ENCODE data around the gene SPG11.

The SPG11 gene

DNA sequence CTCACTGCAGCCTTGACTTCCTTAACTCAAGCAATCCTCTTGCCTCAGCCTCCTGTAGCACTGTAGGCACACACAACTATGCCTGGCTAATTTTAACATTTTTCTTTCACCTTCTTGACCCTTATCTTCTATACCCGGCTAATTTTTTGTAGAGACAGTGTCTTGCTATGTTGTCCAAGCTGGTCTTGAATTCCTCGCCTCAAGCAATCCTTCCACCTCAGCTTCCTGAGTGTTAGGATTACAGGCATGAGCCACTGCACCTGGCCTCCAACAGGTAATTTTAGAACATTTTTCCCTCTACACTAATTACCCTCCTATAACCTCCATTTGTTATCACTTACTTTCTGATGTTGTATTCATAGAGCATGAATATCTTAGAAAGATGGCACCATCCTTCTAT is 60.3 kb downstream of the SPG11 start:
- no peak overlapping the region for H3K9ac ChIP-seq (ENCODE audit: low read depth, low read length)
- no peak overlapping the region for H3K4me2 ChIP-seq (ENCODE audit: insufficient read depth, low read length)
- H3K27me3 ChIP-seq (ENCODE audit: insufficient read depth, low read length, poor library complexity), result no peaks in the 10 kb centered on the region
- no peak overlapping the region for H2AFZ ChIP-seq (ENCODE audit: low read depth, low read length)
- H3K9me3 ChIP-seq (ENCODE audit: insufficient read depth, low read length, severe bottlenecking), result no peaks in the 10 kb centered on the region
- no peaks in the 10 kb centered on the region for H3K79me2 ChIP-seq (ENCODE audit: insufficient read depth, low read length)
- no peak overlapping the region for H3K4me3 ChIP-seq (ENCODE audit: low read depth in 1 of 2, low read length in 2 of 2)
- H3K36me3 ChIP-seq (ENCODE audit: insufficient read depth, low read length), result peaks cover 55% of the 10 kb centered on the region
- no peak for TF ChIP-seq EZH2 (IDR thresholded peaks at IDR 0.05; ENCODE audit: borderline replicate concordance, low read depth, low read length, severe bottlenecking)
- TF ChIP-seq, protein P1, sequence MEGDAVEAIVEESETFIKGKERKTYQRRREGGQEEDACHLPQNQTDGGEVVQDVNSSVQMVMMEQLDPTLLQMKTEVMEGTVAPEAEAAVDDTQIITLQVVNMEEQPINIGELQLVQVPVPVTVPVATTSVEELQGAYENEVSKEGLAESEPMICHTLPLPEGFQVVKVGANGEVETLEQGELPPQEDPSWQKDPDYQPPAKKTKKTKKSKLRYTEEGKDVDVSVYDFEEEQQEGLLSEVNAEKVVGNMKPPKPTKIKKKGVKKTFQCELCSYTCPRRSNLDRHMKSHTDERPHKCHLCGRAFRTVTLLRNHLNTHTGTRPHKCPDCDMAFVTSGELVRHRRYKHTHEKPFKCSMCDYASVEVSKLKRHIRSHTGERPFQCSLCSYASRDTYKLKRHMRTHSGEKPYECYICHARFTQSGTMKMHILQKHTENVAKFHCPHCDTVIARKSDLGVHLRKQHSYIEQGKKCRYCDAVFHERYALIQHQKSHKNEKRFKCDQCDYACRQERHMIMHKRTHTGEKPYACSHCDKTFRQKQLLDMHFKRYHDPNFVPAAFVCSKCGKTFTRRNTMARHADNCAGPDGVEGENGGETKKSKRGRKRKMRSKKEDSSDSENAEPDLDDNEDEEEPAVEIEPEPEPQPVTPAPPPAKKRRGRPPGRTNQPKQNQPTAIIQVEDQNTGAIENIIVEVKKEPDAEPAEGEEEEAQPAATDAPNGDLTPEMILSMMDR (IDR thresholded peaks at IDR 0.05; ENCODE audit: borderline replicate concordance, extremely low read depth, low read length, poor library complexity, severe bottlenecking), result no peak
- no peak overlapping the region for H3K27ac ChIP-seq (ENCODE audit: low read length)
- H3K4me1 ChIP-seq (ENCODE audit: insufficient read depth, low read length), result no peaks in the 10 kb centered on the region
- ATAC-seq (ENCODE audit: insufficient read depth, low read depth), result no peak
- H4K20me1 ChIP-seq (ENCODE audit: insufficient read depth, low read length), result no peaks in the 10 kb centered on the region
- DNase-seq, result no peak

DNA sequence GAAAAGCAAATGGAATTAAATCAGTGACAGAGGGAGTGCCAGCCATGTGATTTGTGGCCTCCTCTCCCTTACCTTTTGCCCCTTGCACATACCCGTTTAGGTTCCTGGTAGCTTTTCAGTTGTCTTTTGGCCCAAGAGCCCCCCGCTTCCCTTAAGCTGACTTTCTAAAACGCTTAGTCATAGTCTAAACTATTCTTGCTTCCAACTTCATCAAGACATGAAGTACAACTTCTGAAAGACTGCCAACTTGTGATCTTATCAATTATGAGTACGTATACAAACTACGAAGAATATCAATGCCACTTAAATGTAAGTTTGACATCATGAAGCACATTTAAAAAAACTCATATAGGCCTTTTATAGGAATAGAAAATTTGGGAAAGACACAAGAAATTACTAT is 64.6 kb downstream of the SPG11 start:
- DNase-seq, result no peak
- TF ChIP-seq, protein P1 (IDR thresholded peaks at IDR 0.05; ENCODE audit: borderline replicate concordance, extremely low read depth, low read length, poor library complexity, severe bottlenecking), result no peak
- TF ChIP-seq EZH2 (IDR thresholded peaks at IDR 0.05; ENCODE audit: borderline replicate concordance, low read depth, low read length, severe bottlenecking), result no peak
- H3K27me3 ChIP-seq (ENCODE audit: insufficient read depth, low read length, poor library complexity), result no peaks in the 10 kb centered on the region
- peaks cover 58% of the 10 kb centered on the region for H3K36me3 ChIP-seq (ENCODE audit: insufficient read depth, low read length)
- H4K20me1 ChIP-seq (ENCODE audit: insufficient read depth, low read length), result no peaks in the 10 kb centered on the region
- H3K4me2 ChIP-seq (ENCODE audit: insufficient read depth, low read length), result no peak overlapping the region
- H3K9me3 ChIP-seq (ENCODE audit: insufficient read depth, low read length, severe bottlenecking), result no peaks in the 10 kb centered on the region
- no peaks in the 10 kb centered on the region for H3K4me1 ChIP-seq (ENCODE audit: insufficient read depth, low read length)
- H2AFZ ChIP-seq (ENCODE audit: low read depth, low read length), result no peak overlapping the region
- no peak overlapping the region for H3K27ac ChIP-seq (ENCODE audit: low read length)
- no peak for ATAC-seq (ENCODE audit: insufficient read depth, low read depth)
- H3K4me3 ChIP-seq (ENCODE audit: low read depth in 1 of 2, low read length in 2 of 2), result no peak overlapping the region
- no peaks in the 10 kb centered on the region for H3K79me2 ChIP-seq (ENCODE audit: insufficient read depth, low read length)
- no peak overlapping the region for H3K9ac ChIP-seq (ENCODE audit: low read depth, low read length)

DNA sequence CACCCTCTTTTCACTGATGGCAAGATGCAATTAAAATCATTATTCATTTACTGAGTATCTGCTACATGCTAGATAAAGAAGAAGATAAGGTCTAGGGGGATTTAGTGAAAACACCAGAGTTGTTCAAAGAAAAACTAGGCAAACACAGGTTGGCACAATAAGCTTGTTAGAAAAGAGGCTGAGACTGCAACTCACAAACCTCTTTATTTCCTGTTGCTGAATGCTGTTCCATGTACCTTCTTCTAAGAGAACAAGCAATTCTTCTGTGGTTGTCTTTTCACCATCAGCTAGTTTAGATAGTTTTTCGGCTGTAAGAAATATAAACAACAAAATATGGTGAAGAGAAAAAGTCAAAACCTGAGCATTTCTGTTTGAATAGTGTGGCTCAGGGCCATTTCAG is 65.4 kb downstream of the SPG11 start:
- no peak overlapping the region for H3K27ac ChIP-seq (ENCODE audit: low read length)
- H3K9me3 ChIP-seq (ENCODE audit: insufficient read depth, low read length, severe bottlenecking), result no peaks in the 10 kb centered on the region
- no peaks in the 10 kb centered on the region for H3K4me1 ChIP-seq (ENCODE audit: insufficient read depth, low read length)
- H3K4me3 ChIP-seq (ENCODE audit: low read depth in 1 of 2, low read length in 2 of 2), result no peak overlapping the region
- no peaks in the 10 kb centered on the region for H4K20me1 ChIP-seq (ENCODE audit: insufficient read depth, low read length)
- DNase-seq (no peak), ATAC-seq (ENCODE audit: insufficient read depth, low read depth) (no peak)
- no peaks in the 10 kb centered on the region for H3K27me3 ChIP-seq (ENCODE audit: insufficient read depth, low read length, poor library complexity)
- no peak overlapping the region for H2AFZ ChIP-seq (ENCODE audit: low read depth, low read length)
- no peak overlapping the region for H3K4me2 ChIP-seq (ENCODE audit: insufficient read depth, low read length)
- H3K9ac ChIP-seq (ENCODE audit: low read depth, low read length), result no peak overlapping the region
- peaks cover 56% of the 10 kb centered on the region for H3K36me3 ChIP-seq (ENCODE audit: insufficient read depth, low read length)
- no peaks in the 10 kb centered on the region for H3K79me2 ChIP-seq (ENCODE audit: insufficient read depth, low read length)
- TF ChIP-seq EZH2 (IDR thresholded peaks at IDR 0.05; ENCODE audit: borderline replicate concordance, low read depth, low read length, severe bottlenecking), result no peak

DNA sequence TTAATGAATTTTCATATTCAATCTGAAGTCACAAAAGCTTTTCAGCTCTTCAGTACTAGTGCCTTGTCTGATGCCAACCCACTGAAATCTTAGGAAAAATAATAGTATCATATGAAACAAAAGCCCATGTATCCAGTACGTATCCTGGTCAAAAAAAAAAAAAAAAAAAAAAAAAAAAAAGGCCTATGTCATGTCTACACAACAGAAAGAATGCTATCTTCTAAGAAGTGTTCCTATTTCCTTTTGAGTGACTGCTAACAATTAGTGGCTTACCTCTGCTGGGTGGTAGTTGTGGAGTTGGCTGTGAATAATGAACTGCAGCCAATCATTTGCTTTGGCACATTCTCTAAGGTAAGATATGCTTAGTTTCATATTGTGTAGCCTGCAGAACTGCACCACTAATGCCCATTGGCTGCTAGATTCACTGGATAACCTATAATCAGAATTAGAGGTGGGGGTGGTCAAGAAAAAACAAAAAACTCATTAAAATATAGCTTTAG is 66.9 kb downstream of the SPG11 start:
- no peak overlapping the region for H3K9ac ChIP-seq (ENCODE audit: low read depth, low read length)
- H3K4me1 ChIP-seq (ENCODE audit: insufficient read depth, low read length), result no peaks in the 10 kb centered on the region
- peaks cover 63% of the 10 kb centered on the region for H3K36me3 ChIP-seq (ENCODE audit: insufficient read depth, low read length)
- TF ChIP-seq EZH2 (IDR thresholded peaks at IDR 0.05; ENCODE audit: borderline replicate concordance, low read depth, low read length, severe bottlenecking), result no peak
- TF ChIP-seq, protein P1 (IDR thresholded peaks at IDR 0.05; ENCODE audit: borderline replicate concordance, extremely low read depth, low read length, poor library complexity, severe bottlenecking), result no peak
- no peak overlapping the region for H3K27ac ChIP-seq (ENCODE audit: low read length)
- no peaks in the 10 kb centered on the region for H4K20me1 ChIP-seq (ENCODE audit: insufficient read depth, low read length)
- H2AFZ ChIP-seq (ENCODE audit: low read depth, low read length), result no peak overlapping the region
- no peaks in the 10 kb centered on the region for H3K27me3 ChIP-seq (ENCODE audit: insufficient read depth, low read length, poor library complexity)
- H3K4me2 ChIP-seq (ENCODE audit: insufficient read depth, low read length), result no peak overlapping the region
- no peak for ATAC-seq (ENCODE audit: insufficient read depth, low read depth)
- no peak for DNase-seq
- H3K9me3 ChIP-seq (ENCODE audit: insufficient read depth, low read length, severe bottlenecking), result no peaks in the 10 kb centered on the region
- no peak overlapping the region for H3K4me3 ChIP-seq (ENCODE audit: low read depth in 1 of 2, low read length in 2 of 2)
- no peaks in the 10 kb centered on the region for H3K79me2 ChIP-seq (ENCODE audit: insufficient read depth, low read length)
